Osteoblast (primary cell): Measurements from ENCODE around the gene XXYLT1. TPM values are rescaled to one million over a fixed set of nuclear protein-coding genes. Genes with fewer than 3 reads are reported as not detected.

Experiments
- DNase-seq: peaks from one replicate; pipeline ENCODE4 v3.0.0; 2011; ENCODE audit warnings: low spot score, mixed read lengths; ENCODE audit not compliant: insufficient read length; ENCODE audit errors: missing footprints
- H2AFZ ChIP-seq: 2 replicates; pipeline ENCODE4 v1.6.0; 2011; ENCODE audit warnings: mild to moderate bottlenecking, low read length
- H3K27ac ChIP-seq: 2 replicates; pipeline ENCODE4 v1.5.1; 2011; ENCODE audit warnings: mild to moderate bottlenecking, low read depth, low read length, moderate library complexity
- H3K27me3 ChIP-seq: 2 replicates; pipeline ENCODE4 v1.6.0; 2012; ENCODE audit warnings: mild to moderate bottlenecking, control low read depth, inconsistent platforms, low read length, moderate library complexity; ENCODE audit not compliant: insufficient read depth
- H3K36me3 ChIP-seq: 2 replicates; pipeline ENCODE4 v1.5.1; 2011; ENCODE audit warnings: mild to moderate bottlenecking, low read length, control low read depth, moderate library complexity; ENCODE audit not compliant: insufficient read depth
- H3K4me1 ChIP-seq: 2 replicates; pipeline ENCODE4 v1.5.1; 2011; ENCODE audit warnings: mild to moderate bottlenecking, low read length, control low read depth, moderate library complexity; ENCODE audit not compliant: insufficient read depth
- H3K4me2 ChIP-seq: 2 replicates; pipeline ENCODE4 v1.6.0; 2011; ENCODE audit warnings: mild to moderate bottlenecking, low read length; ENCODE audit not compliant: insufficient read depth
- H3K4me3 ChIP-seq: fragments of 200-600 bp; sonication (generic); 3 replicates; pipeline ENCODE4 v1.5.1; 2012; ENCODE audit warnings: mild to moderate bottlenecking, low read length, inconsistent platforms; ENCODE audit not compliant: insufficient read depth
- H3K79me2 ChIP-seq: 2 replicates; pipeline ENCODE4 v1.6.0; 2012; ENCODE audit warnings: mild to moderate bottlenecking, low read length, control low read depth, inconsistent platforms; ENCODE audit not compliant: insufficient read depth
- H3K9me3 ChIP-seq: 2 replicates; pipeline ENCODE4 v1.5.1; 2011; ENCODE audit warnings: low read depth, low read length, control low read depth
- H4K20me1 ChIP-seq: 2 replicates; pipeline ENCODE4 v1.6.0; 2012; ENCODE audit warnings: mild to moderate bottlenecking, low read length, control low read depth; ENCODE audit not compliant: insufficient read depth
- total RNA-seq: library from RNA; depleted of rRNA; stranded (reverse); fragments of >200 nt; gene quantifications from 2 replicates; pipeline ENCODE4 v1.2.3, GENCODE V29; 2012
- TF ChIP-seq, protein P1 (sequence below): IDR thresholded peaks from 2 replicates; pipeline ENCODE4 v1.5.1; 2011; ENCODE audit warnings: mild to moderate bottlenecking, low read depth, low read length, moderate library complexity; ENCODE audit errors: extremely low read depth

XXYLT1 gene
- total RNA-seq, 1 donor, result 28.2 TPM

DNA sequence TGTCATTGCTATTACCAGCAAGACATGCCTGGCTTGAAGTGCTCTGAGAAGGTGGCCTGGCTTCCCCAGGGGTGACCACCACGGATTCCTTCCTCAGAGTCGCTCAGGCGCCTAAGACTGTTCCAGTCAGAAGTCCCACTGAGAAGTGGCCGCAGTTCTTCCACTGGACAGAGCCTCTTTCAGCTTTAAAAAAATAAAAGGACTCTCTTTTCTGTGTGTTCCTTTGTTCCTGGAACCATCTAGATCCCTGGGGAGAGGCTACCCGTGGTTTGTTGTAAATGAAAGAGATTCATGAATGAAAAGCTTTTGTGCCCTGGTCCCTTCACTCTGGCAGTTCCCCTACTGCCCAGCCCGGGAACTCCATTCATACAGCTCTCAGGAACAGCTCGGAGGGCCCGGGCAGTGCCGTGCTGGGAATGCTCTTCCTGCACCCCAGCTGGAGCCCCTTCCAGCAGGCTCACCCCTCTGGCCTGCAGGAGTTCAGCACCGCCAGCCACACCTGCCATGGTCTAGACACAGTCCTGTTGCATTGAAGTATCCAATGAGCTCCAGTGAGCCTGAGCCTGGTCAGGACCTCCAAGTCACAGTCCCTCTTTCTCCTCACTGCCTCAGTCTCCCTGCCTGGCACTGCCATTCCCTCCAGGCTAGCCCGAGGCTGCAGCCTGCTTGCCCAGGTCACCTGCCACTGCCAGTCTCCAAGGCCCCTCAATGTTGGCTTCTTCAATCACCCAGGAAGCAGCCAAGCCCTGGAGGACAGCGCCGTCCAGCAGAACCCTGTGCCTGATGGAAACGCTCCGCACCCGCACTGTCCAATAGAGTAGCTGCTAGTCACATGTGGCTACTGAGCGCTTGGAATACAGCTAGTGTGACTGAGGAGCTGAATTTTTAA, 75.4 kb downstream of the XXYLT1 start:
- H3K79me2 ChIP-seq, result peaks cover 8% of the 10 kb centered on the region
- H3K4me2 ChIP-seq, result peak overlapping the region; percentile 45
- DNase-seq, result no peak
- H3K9me3 ChIP-seq, result no peaks in the 10 kb centered on the region
- H3K36me3 ChIP-seq, result no peaks in the 10 kb centered on the region
- no peaks in the 10 kb centered on the region for H3K27me3 ChIP-seq
- TF ChIP-seq, protein P1, sequence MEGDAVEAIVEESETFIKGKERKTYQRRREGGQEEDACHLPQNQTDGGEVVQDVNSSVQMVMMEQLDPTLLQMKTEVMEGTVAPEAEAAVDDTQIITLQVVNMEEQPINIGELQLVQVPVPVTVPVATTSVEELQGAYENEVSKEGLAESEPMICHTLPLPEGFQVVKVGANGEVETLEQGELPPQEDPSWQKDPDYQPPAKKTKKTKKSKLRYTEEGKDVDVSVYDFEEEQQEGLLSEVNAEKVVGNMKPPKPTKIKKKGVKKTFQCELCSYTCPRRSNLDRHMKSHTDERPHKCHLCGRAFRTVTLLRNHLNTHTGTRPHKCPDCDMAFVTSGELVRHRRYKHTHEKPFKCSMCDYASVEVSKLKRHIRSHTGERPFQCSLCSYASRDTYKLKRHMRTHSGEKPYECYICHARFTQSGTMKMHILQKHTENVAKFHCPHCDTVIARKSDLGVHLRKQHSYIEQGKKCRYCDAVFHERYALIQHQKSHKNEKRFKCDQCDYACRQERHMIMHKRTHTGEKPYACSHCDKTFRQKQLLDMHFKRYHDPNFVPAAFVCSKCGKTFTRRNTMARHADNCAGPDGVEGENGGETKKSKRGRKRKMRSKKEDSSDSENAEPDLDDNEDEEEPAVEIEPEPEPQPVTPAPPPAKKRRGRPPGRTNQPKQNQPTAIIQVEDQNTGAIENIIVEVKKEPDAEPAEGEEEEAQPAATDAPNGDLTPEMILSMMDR, result peak; percentile 7
- no peaks in the 10 kb centered on the region for H4K20me1 ChIP-seq
- peaks cover 40% of the 10 kb centered on the region for H3K4me1 ChIP-seq
- peak overlapping the region; percentile 81 for H3K27ac ChIP-seq
- H3K4me3 ChIP-seq, result no peak overlapping the region
- H2AFZ ChIP-seq, result peak overlapping the region; percentile 37

DNA sequence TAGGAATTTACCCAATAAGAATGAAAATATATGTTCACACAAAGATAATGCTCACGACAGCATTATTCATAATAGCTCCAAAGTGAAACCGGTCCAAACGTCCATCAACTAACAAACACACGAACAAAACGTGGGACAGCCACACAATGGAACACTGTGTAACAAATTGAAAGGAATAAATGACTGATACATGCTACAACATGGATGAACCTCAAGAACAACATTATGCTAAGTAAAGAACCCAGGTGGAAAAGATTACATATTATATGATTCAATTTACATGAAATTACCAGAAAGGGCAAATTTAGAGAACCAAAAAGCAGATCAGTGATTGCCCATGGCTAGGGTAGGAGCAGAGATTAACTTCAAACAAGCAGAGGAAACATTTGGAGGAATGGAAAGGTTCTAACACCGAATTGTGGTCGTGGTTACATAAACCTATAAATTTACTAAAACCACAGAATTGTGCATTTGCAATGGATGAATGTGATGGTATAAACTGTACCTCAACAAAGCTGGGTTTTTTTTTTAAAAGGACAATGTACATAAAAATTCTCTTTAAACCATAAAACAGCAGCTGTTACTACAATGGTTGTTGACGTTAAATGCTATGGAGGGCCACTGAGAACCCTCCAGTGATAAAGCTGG, 76.3 kb downstream of the XXYLT1 start:
- H3K36me3 ChIP-seq, result no peaks in the 10 kb centered on the region
- peak overlapping the region; percentile 37 for H2AFZ ChIP-seq
- H3K4me3 ChIP-seq, result peak overlapping the region; percentile 41
- peak overlapping the region; percentile 45 for H3K4me2 ChIP-seq
- TF ChIP-seq, protein P1, result no peak
- H3K79me2 ChIP-seq, result peaks cover 8% of the 10 kb centered on the region
- H3K9me3 ChIP-seq, result no peaks in the 10 kb centered on the region
- H3K27ac ChIP-seq, result peak overlapping the region; percentile 81
- H3K4me1 ChIP-seq, result peaks cover 36% of the 10 kb centered on the region
- no peaks in the 10 kb centered on the region for H3K27me3 ChIP-seq
- DNase-seq, result no peak
- H4K20me1 ChIP-seq, result no peaks in the 10 kb centered on the region

DNA sequence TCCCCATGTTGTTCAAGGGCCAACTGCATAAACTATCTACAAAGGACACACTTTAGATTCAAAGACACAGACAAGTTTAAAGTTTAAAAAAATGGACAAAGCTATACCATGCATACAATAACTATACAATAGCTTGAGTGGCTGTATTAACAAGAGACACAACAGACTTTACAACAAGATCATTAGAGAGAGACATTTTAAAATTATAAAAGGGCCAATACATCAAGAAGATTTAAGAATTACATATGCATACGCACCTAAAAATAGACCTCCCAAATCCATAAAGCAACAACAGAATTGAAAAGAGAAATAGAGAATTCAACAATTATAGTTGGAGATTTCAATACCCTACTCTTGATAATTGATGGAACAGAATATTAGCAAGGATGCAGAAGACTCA, 79.4 kb downstream of the XXYLT1 start:
- Histone ChIP-seq H3K27me3 (no peaks in the 10 kb centered on the region), H3K4me3 (no peak overlapping the region), H3K9me3 (no peaks in the 10 kb centered on the region), H3K27ac (no peak overlapping the region), H3K36me3 (no peaks in the 10 kb centered on the region), H2AFZ (no peak overlapping the region), H3K79me2 (peaks cover 8% of the 10 kb centered on the region), H3K4me1 (peaks cover 37% of the 10 kb centered on the region), H4K20me1 (no peaks in the 10 kb centered on the region), H3K4me2 (no peak overlapping the region)
- no peak for DNase-seq
- TF ChIP-seq, protein P1, result no peak

DNA sequence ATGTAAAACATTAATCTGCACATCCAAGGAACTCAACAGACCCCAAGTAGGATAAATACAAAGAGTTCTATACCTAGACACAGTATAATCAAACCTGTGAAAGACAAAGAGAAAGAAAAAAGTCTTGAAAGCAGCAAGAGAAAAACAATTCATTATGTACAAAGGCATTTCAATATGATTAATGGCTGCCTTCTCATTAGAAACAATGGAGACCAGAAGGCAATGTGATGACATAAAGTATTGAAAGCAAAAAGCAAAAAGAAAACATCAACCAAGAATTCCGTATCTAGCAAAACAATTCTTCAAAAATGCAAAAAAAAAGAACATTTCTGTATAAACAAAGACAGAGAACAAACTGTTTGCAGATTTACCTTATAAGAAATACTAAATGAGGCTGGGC, 81.1 kb downstream of the XXYLT1 start:
- no peak overlapping the region for H2AFZ ChIP-seq
- peaks cover 11% of the 10 kb centered on the region for H3K79me2 ChIP-seq
- no peaks in the 10 kb centered on the region for H3K27me3 ChIP-seq
- no peaks in the 10 kb centered on the region for H3K36me3 ChIP-seq
- H3K4me1 ChIP-seq, result peaks cover 22% of the 10 kb centered on the region
- no peaks in the 10 kb centered on the region for H4K20me1 ChIP-seq
- H3K27ac ChIP-seq, result no peak overlapping the region
- H3K9me3 ChIP-seq, result no peaks in the 10 kb centered on the region
- DNase-seq, result no peak
- H3K4me2 ChIP-seq, result no peak overlapping the region
- TF ChIP-seq, protein P1, result no peak
- H3K4me3 ChIP-seq, result no peak overlapping the region
